ENCODE results near the gene USP7.
"Not testable (repeated sequence)": the region's sequence is repeated elsewhere in the genome, so short reads cannot be mapped to it uniquely, and the experiment has no call there.

Gene USP7

DNA sequence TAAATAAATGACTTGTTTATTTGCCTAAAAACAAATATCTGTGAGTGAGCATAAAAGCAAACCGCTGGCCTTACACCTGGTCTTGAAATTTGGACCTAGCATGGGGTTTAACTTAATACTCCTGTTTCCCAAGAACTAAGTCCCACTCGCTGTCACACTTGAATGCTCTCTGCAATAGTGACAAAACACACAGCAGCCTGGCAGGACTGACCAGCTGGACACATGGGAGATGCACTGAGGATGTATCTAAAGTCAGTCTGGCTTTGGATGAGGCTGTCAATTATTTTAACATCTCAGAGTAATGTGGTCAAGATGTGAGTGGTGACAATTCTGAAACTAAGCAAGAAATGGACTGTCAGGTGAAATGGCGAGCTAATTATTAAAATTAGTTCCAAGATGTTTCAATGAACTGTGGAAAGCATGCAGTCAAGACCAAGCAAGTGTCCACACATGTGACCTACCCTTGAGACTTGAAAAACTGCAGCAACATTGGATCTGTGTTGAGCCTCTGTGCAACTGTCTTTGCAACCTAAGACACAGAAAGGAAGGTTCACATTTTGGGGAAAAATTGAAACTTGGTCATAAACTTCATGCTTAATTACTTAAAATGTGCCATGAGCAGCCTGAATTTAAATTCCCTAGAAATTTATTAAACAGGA, 64.9 kb downstream of the USP7 start:
- DNase-seq: no peak

GRCh38 chr16:8894736-8895334, 68.9 kb downstream of the USP7 start:
- DNase-seq: no peak

DNA sequence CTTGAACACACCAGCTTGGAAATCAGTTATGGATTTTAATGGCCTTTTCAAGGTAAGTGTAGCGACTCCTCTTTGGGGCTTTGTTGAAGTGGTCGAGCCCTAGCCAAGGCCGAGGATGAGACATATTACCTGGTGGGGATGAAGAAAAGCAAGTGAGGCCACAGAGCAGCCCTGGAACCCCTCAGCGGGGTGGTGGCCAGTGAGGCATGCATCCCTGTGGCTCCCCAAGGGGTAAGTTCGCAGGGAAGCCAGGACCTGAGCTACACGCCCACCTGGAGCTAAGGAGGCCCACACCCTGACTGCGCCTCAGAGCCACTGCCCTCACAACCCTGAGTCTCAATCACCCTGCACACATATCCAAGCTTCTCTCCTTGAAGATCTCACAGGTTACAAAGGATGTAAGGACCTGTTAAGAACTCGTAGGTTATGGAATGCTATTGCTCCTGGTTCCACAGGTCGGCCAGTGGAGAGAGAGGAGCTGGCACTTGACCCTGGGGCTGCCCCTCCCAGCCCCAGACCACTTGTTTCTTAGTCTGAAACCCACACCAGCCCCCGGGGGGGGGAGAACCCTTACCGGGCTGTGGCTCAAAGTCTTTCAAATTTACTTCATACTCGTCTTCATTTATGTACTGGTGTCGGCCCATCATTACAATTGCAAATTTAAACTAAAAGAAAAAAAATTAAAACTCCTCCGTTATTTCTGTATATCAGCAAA, 69.6 kb downstream of the USP7 start:
- DNase-seq: no peak

GRCh38 chr16:8893426-8893825, 70.3 kb downstream of the USP7 start:
- no peak for DNase-seq

GRCh38 chr16:8892101-8892575, 71.6 kb downstream of the USP7 start:
- no peak for DNase-seq

- no peak for DNase-seq
Measured at GRCh38 chr16:8890549-8890921, 73.2 kb downstream of the USP7 start.

- DNase-seq: no peak
Measured at GRCh38 chr16:8889893-8890548, 73.7 kb downstream of the USP7 start.

GRCh38 chr16:8888951-8889892, 74.5 kb downstream of the USP7 start:
- DNase-seq: no peak

DNA sequence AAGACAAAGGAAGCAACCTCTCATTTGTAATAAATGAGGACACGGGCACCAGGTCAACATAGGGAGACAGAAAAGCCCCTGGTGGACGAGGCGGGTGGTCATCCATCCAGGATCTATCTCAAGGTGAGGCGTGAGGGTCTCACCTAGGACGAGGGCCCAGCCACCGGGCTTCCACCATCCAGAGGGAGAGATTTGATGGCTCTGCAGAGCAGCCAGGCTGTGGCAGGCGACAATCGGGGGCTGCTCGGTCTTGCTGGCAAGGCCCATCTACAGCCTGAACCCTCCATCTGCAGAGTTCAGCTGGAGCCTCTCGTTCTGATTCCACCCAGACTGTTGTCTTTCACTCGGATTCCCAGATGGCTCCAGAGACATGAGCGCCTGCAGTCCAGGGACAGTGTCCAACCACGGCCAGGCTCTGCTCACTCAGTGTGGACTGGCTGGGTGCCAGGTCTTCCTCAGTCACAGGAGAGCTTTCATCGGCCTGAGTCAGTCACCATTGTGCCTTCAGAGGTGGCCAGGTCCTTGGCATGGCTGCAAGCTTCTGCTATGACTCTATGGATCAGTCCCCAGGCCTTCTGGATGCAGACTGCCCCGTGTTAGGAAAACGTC, 75.7 kb downstream of the USP7 start:
- DNase-seq: no peak

DNA sequence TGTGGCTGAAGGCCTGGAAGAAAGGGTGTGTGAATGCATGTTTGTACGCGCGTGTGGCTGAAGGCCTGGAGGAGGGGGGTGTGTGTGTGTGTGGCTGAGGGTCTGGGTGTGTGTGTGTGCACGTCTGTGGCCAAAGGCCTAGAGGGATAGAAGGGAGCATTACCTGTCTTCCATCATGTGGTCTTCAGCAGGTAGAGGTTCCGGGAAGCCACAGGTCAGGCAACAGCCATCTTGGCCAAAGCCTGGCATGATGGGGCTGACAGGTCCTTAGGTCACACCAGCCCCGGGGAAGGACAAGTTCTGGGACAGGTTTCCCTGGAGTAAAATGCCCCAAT, 76.3 kb downstream of the USP7 start:
- DNase-seq: no peak

- no peak for DNase-seq
Measured at GRCh38 chr16:8886593-8887430, 76.9 kb downstream of the USP7 start.

DNA sequence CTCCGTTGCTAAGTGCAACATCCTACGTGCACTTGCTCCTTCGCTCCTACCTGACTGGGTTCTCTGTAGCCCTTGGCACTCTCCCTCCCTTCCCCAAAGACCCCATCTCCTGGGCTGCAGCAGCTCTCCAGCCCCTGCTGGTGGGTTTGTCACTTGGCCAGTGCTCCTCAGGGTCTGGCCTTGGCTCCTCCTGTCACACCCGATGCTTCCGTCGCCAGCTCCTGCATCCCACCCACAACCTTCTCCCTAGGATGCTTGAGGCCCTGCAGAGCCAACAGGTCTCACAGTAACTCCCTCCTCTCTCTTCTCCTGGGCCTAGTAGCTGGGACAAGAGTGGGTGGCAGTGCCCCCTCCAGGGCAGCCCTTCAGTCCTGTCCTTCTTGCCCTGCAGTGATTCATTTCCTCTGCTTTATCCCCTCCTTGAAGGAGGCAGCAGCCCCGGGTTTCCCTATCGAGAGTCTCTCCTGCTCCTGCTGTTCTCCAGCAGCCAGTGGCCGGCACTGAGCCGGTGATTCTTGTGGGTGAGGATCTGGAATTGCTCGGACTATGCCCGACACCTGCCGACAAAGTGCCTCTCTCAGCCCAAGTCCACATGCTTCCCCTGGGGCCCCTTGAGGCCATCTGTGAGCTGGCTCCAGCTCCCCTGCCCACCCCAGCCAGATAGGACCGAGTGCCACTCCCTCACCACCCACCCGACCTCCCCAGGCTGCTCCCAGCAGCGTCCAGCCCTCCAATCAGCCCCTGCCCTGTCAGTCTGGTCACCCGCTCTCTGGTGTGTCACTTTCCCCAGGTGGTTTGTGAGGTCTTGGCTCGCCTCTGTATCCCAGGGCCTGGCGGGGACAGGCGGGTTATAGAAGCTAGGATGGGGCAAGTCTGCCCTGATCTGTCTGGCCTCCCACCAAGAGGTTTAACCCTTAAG, 77.8 kb downstream of the USP7 start:
- DNase-seq: no peak

DNA sequence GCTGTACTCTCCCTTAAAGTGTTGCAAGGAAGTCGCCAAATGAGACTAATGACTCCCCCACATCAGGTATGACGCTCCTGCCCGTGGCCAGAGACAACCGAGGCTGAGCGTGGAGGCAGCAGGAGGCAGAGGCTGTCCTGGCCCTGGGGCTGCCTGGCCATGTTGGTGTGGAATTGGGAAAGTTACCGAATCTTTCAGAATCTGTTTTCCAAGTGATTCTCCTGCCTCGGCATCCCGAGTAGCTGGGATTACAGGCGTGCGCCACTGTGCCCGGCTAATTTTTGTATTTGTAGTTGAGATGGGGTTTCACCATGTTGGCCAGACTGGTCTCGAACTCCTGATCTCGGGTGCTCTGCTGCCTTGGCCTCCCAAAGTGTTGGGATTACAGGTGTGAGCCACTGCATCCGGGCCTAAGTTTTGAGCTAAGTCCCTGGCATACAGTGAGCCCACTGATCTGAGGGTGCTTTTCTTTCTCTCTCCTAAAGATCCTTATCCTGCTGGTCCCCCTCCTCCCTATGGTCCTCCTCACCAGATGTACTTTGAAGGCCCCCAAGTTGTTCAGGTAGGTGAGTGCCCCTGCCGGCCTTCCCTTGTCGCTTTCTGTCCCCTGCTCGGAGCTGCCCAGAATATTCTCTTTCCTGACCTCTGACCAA, 80.9 kb downstream of the USP7 start:
- no peak for DNase-seq

DNA sequence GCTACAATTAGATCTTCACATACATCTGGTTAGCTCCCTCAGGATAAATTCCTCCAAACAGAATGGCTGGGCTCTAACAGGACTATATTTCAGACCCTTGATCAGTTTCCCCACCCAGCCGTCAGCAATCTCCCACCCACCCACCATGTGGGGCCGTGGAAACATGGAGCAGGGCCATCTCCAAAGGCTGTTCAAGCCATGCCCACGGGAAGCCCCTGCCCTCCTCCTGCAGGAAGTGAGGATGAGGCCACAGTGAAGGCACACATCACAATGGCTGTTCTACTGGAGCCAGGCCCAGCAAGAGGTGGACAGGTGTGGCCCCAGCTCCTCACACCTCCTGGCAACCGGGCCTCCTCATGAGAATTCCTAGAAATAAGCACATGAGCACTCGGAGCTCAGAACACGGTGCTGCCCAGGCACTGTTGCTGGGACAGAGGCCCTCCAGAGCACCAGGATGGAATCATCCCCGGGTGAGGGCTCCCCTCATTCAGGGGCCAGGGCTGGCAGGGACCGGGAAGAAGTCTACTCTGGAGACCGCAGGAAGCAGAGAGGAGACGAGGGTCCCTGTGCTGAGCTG, 81.6 kb downstream of the USP7 start, which contains the start of gene LITAFD:
Gene LITAFD, plus strand, starts transcription at position 311 of the 577 bp plus-strand sequence. CDS start 2,005 bp downstream, outside the sequence.
- DNase-seq: no peak

DNA sequence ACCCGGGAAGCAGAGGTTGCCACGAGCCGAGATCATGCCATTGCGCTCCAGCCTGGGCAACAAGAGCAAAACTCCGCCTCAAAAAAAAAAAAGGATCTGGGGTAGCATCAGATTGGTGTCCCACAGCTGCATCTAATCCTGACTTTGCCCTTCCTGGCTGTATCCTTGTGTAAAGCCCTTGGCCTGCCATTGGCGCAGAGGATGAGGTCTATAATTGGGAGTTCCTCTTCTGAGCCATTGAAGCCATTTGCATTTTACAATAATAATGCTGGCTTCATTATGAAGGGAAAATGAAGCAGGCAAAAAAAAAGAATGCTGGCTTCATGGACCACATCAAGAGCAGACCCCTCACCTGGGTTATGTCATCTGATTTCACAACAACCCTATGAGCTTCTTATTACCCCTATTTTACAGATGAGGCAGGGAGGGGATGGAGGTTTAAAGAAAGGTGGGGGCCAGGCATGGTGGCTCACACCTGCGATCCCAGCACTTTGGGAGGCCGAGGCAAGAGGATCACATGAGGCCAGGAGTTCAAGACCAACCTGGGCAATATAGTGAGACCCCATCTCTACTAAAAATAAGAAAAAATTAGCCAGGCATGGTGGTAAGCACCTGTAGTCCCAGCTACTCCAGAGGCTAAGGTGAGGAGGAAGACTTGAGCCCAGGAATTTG, 82.7 kb downstream of the USP7 start:
- no peak for DNase-seq

DNA sequence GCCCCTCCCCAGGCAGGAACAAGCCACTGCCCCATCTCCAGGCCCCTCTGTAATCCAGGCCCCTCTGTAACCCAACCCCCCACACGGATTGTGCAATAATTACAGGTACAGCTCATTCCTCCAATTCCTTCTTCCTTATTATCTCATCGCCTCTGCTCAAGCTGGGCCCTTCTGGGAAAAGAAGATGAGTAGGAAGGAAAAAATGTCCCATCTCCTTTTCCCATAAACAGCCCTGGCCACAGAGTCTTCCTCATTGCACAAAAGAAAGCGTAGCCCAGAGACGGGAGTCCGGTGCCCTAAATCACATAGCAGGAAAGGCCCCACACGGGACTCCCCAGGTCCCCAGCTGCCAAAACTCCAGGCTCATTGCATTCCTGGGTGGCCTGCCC, 85.2 kb downstream of the USP7 start:
- no peak for DNase-seq

- DNase-seq: no peak
Measured at GRCh38 chr16:8877894-8878522, 85.7 kb downstream of the USP7 start.

DNA sequence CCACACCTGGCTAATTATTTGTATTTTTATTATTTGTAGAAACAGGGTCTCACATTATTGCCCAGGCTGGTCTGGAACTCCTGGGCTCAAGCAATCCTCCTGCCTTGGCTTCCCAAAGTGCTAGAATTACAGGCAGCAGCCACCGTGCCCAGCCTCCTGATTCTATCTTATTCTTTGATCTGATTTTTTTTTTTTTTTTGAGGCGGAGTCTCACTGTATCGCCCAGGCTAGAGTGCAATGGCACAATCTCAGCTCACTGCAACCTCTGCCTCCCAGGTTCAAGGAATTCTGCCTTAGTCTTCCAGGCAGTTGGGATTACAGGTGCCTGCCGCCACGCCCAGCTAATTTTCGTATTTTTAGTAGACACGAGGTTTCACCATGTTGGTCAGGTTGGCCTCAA, 88.4 kb downstream of the USP7 start:
- DNase-seq: not testable (repeated sequence)
